Stimulated activated CD4-positive, alpha-beta T cell treated with anti-CD3 and anti-CD28 coated beads, Interleukin-1b, Interleukin-23, amount 100 ng/mL, for 1 hour (primary cell): ENCODE data around the gene DMXL1.

ENCODE experiments used
- DNase-seq, 2 donors: peaks; one replicate each; pipeline ENCODE4 v3.0.0-alpha.2; 2020; ENCODE audit warnings: low read depth in 2 of 2

DMXL1 gene

DNA sequence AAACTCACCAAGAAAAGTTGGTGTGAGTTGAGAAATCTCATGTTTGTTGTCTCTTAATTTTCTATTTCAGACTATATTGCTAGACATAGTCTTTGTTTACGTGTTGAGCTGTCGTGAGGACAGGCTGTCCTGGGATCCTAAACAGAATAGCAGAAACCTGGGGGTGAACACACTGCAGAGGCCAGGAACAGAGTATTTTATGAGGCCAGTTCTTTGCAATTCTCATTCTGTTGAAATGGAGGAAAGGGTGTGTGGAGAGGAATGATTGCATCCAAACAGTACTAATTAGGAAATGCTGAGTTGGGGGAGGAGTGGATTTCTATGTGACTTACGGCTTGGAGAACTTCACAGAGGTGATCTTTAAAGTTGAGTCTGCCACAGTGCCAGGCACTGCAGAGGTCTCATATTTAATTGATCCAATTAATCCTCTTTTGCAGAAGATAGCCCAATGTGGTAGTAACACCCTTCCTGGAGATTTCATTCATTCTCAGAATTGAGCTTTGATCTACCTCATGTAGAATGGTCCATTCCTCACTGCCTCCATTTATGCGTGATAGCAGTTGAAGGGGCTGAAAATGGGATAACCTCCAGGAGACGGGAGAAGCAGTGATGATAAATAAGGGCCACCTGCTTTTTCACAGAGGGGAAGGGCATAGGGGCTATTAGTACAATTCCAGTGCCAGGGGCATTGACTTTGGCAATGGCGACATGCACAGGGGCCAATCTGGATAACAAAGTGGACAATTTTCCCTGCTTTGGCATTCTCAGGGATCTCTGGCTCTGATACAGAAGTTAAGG lies 200.3 kb downstream of the DMXL1 start:
- no peak for DNase-seq

DNA sequence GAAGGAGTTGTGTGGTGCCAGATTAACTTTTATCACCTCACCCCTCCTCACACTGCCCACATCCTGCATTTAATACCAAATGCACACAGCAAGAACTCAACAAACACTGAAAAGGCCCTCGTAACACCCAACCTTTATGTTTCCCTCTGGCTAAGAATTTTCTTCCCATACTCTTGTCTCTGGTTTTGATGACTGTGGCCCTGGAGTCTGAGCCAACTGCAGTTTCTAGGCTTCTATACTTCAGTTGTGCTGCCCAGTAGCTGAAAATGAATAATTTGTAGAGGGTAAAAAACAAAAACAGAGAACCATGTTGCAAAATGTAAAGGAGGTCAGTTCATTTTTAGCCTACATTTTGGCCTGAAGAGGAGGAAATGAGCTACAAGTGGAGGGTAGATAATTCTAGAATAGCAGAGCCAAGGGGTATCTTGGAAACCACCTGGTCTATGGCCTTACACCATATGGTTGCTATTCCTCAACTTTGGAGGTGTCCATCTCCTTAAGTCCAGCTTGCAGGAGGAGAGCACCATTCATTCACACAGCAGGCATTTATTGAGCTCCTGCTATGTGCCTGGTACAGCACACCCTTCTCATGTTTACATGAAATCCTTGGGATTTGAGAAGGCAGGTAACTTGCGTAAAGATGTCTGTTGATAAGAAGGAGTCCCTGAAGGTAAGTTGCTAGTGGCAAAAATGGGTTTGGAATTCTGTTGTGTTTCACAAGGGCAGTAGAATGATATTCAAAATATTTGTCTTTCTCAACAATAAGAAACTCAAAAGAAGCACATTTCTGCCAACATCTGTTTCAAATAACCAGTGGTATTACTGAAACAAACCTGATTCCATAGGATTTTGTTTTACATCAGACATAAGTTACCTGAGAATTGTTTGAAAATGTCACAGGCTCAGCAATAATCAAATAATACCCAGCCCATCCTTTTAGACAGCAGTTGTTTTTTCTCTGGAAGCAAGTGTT lies 201.2 kb downstream of the DMXL1 start:
- DNase-seq, result no peak

DNA sequence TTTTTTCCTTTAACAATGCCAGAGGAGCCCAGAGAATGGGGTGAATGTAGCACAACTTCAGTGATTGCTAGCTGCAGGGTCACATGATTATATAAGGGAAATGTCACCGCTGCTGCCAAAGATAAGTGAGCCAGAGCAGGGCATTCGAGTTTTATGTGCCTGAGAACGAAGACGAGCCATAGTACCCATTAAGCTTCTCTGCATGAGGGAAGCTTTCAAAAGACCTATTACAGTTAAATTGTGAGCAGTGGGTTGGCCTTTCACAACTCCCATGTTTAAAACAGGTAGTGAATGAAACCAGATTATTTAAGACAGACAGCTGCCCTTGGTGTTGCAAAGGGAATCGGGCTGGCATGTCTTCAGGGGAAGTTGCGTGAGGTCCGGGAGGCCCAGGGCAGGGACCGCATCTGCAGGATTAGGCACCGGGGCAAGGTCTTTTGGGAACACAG lies 202.5 kb downstream of the DMXL1 start:
- no peak for DNase-seq

DNA sequence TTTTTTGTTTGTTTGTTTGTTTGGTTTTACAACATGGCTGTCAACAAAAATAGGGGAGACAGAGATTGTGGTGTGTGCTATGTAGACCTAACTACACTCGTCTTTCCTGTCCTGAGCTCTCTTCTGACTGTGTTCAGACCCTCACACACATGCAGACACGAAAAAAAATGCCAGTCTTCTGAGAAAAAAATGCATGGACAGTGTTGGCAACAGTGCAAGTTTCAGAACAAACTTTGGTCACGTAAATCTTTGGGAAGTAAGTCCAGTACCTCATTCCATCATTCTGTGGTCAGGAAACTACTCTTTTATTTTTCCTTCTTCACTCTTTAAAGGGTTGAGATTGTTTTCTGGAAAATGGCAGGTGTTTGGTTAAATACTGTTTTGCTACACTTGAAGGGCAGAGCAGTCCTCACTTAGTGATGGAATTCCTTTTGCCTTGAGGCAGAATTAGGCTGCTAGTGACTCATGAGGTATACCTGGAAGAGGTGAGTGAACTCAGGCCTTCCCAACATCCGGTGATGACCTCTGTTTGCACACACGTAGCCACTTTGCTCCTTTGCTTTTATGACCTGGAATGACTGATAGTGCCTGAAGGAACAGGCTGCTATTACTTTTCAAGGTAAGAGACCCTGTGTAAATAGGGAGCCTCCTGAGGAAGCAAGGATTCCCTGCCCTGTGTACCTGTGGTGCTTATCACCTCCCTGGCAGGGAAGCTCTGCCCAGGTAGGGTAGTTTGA lies 203.3 kb downstream of the DMXL1 start:
- no peak for DNase-seq

DNA sequence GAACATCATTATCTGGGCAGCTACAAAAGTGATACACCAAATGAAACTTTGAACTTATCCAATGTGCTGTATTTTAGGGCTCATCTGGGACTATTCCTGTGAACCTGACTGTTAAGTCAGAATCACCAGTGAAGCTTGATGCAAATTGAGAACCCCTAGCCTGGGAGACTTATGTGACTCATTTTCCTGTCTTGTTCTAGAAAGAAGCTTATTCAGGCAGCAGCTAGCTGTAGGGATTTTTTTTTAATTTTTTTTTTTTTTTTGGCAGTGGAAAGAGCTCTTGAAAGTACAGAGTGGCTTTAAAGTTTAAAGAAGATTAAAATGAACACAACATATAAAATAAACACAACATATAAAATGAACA lies 203.9 kb downstream of the DMXL1 start:
- DNase-seq, result no peak

DNA sequence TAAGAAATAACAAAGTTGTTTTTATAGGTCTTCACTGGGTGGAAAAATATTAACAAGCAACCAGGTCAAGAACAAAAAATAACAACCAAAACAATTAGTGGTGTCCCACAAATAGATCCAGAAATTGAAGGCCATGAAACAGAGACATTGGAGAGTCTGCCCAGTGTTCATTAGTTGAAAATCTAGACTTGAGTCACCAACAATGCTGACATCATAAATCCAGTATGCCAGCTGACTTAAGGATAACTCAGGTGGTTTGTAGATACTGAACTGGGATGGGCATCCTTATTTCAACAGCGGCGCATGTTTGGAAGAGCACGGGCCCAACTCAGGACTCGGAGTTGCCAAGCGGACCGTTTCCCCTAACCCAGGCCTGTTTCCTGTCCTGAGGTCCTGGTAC lies 204.3 kb downstream of the DMXL1 start:
- DNase-seq, result no peak

DNA sequence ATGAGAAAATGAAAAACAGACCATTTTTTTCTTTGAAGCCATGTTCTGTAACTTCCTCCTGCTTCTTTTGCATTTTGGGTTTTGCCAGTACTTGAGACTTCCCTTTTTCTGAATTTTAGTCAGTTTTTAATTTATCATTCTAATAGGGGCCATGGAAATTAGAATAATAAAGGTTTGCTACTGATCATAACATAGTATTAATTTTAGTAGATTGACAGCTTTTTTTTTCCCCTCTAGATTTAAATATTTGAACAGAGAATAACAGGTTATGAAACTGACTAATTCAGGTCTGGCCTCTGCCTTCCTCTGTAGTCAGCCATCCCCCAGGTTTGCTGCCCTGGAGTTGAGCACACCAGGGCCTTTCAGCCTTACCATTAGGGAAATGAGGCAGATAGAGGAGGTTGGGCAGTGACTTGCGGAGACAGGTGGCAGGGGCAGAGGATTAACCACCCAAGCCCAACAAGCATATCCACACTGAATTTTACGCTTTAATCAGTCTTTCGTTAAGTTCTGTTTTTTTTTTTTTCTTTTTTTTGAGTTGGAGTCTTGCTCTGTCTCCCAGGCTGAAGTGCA lies 204.8 kb downstream of the DMXL1 start:
- DNase-seq, result no peak

DNA sequence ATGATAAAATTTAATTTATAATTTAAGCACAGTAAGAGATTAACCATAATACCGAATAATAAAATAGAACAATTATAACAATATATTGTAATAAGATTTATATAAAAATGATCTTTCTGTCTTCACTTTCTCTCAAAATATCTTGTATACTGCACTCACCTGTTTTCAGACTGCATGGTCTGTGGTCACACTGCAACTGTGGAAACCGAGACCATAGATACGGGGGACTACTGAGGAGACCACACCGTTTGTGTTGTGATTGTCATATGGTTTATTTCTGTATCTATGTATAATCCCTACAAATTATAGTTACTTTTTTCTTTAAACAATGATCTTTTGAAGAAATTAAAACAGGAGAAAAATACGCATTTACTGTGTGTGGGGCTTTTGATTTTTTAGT lies 206.1 kb downstream of the DMXL1 start:
- DNase-seq, result no peak

GRCh38 chr5:119279093-119279492 lies 208.2 kb downstream of the DMXL1 start:
- no peak for DNase-seq

- no peak for DNase-seq
Observed at GRCh38 chr5:119280380-119280779, 209.5 kb downstream of the DMXL1 start.

GRCh38 chr5:119282628-119283027 lies 211.7 kb downstream of the DMXL1 start:
- DNase-seq, result no peak

DNA sequence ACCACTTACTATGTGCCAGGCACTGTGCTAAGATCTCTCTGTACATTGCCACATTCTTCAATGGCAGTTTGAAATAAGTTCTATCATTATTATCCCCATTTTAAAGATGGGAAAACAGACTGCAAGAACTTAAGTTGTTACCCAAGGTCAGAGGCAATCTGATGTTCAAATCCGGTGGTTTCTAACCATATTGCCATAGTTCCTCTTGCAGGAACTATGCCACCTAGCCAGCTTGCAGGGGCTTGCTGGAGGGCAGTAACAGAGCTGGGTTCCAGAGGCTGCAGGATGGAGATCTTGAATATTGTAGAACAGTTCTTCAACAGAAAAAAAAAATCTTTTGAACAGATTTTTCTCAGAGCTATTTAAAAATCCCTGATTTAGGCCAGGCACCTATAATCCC lies 213.1 kb downstream of the DMXL1 start:
- no peak for DNase-seq

DNA sequence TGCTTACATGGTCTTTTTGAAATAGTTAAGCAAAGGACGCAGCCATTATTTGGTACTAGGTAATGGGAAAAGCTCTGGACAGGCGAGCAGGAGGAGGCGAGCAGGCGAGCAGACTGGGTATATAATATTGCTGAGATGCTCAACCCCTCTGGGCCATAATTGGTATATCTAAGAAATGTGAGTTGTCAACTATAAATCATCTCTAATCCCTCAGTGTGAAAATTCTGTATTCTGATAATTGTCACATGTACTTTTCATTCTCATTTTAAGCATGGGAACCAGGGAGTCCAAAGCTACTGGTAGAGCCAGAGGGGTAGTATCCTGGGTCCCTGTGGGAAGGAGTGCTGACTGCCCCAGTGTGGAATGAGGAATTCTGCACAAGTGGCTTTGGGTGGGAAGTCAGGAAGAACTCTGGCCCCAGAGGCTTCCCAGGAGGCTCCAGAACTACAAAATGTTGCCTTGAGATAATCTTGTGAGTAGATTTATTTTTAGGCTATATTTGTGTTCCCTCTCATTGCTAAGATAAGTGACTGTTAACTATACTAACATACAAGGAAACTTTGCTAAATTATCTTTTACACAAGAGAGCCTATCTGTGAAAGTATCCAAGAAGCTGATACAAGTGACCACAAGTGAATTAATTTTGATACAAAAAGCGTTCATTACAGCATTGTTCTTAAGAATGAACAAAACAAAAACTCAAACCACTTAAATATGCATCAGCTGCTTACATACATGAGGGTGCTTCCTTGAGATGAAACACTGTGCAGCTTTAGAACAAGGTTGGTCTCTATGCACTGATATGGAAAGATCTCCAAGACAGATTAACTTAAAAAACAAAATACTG lies 214.4 kb downstream of the DMXL1 start:
- no peak for DNase-seq

DNA sequence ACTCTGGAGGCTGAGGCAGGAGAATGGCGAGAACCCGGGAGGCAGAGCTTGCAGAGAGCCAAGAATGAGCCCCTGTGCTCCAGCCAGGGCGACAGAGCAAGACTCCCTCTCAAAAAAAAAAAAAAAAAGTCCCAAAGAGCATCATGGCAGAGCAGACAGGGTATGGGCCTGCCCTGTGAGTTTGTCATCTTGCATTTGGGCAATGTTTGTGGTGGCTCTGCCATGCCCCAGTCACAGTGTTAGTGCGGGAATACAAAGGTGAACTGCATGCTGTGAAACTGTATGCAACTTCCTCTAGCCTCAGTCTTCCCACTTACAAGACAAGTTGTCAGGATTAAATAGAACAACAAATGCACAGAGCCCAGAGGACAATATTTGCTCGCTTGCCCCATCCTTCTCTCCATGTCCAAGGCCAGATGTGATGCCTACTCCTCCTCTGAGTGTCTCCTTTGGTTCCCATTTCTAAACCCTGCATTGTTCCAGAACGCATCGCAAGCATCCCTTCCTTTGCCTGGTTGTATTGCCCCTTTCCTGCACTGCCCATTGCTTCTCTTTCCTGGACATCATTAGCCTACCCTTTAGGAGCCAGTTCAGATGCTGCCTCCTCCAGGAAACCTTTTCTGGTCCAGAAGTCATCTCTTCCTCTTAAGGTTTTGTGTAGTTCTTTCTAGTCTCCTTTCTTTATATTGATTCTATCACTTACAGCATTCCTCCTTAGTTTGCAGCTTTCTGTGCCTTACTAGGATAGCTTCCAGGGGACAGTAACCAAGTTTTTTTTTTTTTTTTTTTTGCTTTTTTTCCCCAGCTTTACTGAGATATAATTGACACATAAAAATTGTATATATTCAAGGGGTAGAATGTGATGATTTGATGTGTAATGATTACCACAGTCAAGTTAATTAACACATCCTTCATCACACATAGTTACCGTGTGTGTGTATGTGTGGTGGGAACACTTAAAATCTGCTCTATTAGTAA lies 215.9 kb downstream of the DMXL1 start:
- DNase-seq, result no peak

GRCh38 chr5:119287547-119288111 lies 216.7 kb downstream of the DMXL1 start:
- no peak for DNase-seq

DNA sequence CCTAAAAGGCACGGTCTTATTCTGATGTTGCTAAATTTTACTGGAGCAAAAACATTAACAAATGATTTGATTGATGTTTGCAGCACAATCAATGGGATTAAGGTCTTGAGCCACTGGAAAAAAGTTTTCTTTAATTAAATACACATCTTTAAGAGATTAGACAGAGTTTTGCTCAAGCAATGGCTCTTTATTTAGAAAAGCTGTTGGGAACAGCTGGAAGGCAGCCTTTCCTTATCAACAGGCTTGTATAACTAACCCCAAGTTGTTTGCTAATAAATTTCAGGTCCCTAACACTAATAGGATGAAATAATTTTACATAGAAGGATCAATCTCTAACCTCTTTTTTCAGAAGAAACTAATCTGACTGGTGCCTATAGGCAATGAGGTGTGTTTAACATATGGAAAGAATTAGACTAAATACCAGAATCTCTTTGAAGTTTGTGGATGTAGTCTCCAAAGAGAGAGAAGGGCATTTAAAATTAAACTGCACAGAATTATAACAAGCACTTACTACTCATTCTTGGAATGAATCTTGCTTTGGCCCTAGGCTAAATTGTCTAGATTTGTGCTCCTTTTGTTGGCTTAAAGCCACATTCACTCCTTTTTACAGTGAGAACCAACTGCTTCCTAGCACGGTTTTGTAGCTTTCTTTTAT lies 217.6 kb downstream of the DMXL1 start:
- no peak for DNase-seq

DNA sequence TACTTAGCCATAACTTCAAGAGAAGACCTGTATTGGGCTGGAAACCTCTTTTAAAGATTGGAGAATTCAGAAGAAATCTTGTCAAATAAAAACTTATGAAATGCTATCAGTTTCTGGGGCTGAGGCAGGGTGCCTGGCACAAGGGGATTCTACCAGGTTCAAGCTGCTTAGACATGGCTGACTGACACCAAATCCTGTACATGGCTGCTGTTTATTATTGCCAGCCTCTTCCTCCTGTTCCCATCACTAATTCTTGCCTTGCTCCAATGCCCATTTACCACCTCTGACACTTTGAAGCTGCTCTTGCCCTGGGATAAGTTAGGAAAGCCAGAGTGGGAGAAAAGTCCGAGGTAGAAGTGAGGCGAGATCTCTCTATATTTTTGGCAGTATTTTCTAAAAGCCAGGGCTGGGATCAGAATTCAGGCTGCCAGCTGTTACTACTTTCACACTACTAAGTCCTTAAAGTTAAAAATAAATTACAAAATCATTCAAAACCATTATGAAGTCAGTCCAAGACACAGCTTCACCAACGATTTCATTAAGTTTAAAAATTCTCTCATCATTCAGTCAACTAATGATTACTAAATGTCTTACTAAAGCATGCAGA lies 218.7 kb downstream of the DMXL1 start:
- no peak for DNase-seq

DNA sequence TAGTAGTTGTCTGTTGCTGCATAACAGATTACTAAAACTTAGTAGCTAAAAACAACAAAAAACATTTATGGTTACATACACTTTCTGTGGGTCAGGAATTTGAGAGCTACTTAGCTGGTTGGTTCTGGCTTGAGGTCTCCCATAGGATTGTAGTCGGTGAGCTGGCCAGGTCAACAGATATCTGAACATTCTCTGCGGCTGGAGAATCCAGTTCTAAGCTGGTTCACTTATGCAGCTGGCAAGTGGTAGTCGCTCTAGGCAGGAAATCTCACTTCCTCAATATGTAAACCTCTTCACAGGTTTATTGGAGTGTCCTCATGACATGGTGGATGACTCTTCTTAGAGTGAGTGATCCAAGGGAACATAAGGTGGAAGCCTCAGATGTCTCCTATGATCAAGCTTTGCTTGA lies 219.3 kb downstream of the DMXL1 start:
- no peak for DNase-seq
